AG09309 (cell line): Measurements from ENCODE around the gene KIF18A.

Experiments
- DNase-seq: peaks from one replicate; pipeline ENCODE4 v3.0.0-alpha.2; 2010; ENCODE audit warnings: low read depth
- H3K4me3 ChIP-seq: 2 replicates; pipeline ENCODE4 v1.5.1; 2011; ENCODE audit warnings: mild to moderate bottlenecking, low read depth, low read length, moderate library complexity; ENCODE audit not compliant: control insufficient read depth
- CTCF ChIP-seq: IDR thresholded peaks from 2 replicates; pipeline ENCODE4 v1.5.1; 2011; ENCODE audit warnings: mild to moderate bottlenecking, low read depth, low read length, inconsistent platforms; ENCODE audit not compliant: insufficient read depth, control insufficient read depth; ENCODE audit errors: missing control alignments

The KIF18A gene

GRCh38 chr11:28086569-28086968, 21.4 kb downstream of the KIF18A start:
- no peak for DNase-seq
- no peak for TF ChIP-seq CTCF
- no peak overlapping the region for H3K4me3 ChIP-seq

GRCh38 chr11:28083118-28083517, 24.8 kb downstream of the KIF18A start:
- no peak for TF ChIP-seq CTCF
- no peak for DNase-seq
- H3K4me3 ChIP-seq, result no peak overlapping the region

- no peak for TF ChIP-seq CTCF
- DNase-seq, result no peak
- H3K4me3 ChIP-seq, result no peak overlapping the region
These were observed 30.4 kb downstream of the KIF18A start for GRCh38 chr11:28077521-28077920.

- H3K4me3 ChIP-seq, result no peak overlapping the region
- DNase-seq, result no peak
- TF ChIP-seq CTCF, result no peak
These were observed 35.6 kb downstream of the KIF18A start for GRCh38 chr11:28072321-28072720.

- TF ChIP-seq CTCF, result no peak
- no peak for DNase-seq
- H3K4me3 ChIP-seq, result no peak overlapping the region
These were observed 36.7 kb downstream of the KIF18A start for GRCh38 chr11:28071305-28071704.

GRCh38 chr11:28058333-28058732, 49.6 kb downstream of the KIF18A start:
- DNase-seq, result no peak
- TF ChIP-seq CTCF, result no peak

GRCh38 chr11:28054821-28055220, 53.1 kb downstream of the KIF18A start:
- no peak for DNase-seq
- TF ChIP-seq CTCF, result no peak
- H3K4me3 ChIP-seq, result no peak overlapping the region

More at GRCh38 chr11:28058333-28058732, 49.6 kb downstream of the KIF18A start:
- H3K4me3 ChIP-seq, result no peak overlapping the region
